Fibroblast of pulmonary artery (primary cell): ENCODE data around the gene TNS3.

Experiments used
- DNase-seq: peaks from one replicate; pipeline ENCODE4 v3.0.0-alpha.2; 2010; ENCODE audit warnings: low read depth
- H3K4me3 ChIP-seq: replicated peaks from 2 replicates; pipeline ENCODE4 v1.5.1; 2011; ENCODE audit warnings: low read depth, mild to moderate bottlenecking, control low read depth, low read length, moderate library complexity
- TF ChIP-seq, protein P1 (sequence below): IDR thresholded peaks from 2 replicates; pipeline ENCODE4 v1.5.1; 2011; ENCODE audit warnings: mild to moderate bottlenecking, control low read depth, low read length, inconsistent platforms; ENCODE audit errors: missing control alignments

TNS3 gene

DNA sequence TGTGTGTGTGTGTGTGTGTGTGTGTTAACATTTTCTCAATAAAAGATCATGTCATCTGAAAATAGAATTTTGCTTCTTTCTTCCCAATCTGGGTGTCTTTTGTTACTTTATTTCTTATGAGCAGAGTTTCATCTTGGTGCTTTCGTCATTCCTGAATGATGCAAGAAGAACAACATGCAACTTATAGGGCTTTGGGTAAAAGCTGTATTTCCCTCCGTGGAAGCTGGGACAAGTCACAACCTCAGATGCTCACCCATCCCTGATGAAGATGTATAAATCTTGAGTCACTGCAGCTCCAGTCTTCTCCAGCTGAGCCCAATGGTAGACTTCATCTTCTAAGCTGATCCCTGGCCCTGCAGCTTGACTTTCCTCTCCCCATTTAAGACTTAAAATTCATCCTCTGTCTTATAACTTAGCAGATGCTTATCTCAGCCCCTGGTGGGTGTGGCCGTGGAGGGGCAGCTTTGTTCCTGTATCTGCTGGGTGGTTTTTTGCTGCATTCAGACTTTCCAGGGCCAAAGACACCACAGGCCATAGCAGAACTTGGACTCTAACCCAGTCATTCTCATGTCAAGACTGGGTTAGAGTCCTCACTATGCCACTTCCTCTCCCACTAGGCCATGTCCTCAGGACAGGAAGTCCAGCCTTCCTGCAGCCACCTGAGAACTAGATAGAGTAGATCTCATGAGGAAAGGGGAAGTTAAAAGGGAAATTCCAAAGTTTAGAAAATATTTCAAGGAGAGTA is 356.4 kb downstream of the TNS3 start:
- peak; percentile 12 for DNase-seq
- TF ChIP-seq, protein P1, sequence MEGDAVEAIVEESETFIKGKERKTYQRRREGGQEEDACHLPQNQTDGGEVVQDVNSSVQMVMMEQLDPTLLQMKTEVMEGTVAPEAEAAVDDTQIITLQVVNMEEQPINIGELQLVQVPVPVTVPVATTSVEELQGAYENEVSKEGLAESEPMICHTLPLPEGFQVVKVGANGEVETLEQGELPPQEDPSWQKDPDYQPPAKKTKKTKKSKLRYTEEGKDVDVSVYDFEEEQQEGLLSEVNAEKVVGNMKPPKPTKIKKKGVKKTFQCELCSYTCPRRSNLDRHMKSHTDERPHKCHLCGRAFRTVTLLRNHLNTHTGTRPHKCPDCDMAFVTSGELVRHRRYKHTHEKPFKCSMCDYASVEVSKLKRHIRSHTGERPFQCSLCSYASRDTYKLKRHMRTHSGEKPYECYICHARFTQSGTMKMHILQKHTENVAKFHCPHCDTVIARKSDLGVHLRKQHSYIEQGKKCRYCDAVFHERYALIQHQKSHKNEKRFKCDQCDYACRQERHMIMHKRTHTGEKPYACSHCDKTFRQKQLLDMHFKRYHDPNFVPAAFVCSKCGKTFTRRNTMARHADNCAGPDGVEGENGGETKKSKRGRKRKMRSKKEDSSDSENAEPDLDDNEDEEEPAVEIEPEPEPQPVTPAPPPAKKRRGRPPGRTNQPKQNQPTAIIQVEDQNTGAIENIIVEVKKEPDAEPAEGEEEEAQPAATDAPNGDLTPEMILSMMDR, result no peak
- no peak overlapping the region for H3K4me3 ChIP-seq
